Subcutaneous preadipocyte (primary cell): ENCODE results near the gene NCR3LG1. TPM values are rescaled to one million over a fixed set of nuclear protein-coding genes. Genes with fewer than 3 reads are reported as not detected.

ENCODE experiments used
- total RNA-seq: library from RNA; depleted of rRNA; stranded (reverse); fragments of >200 nt; gene quantifications from 2 replicates; pipeline ENCODE4 v1.2.3, GENCODE V29; 2012

NCR3LG1 gene
- 14.7 and 27.6 TPM in 2 replicates for total RNA-seq

GRCh38 chr11:17351510-17352176 lies at the start of gene NCR3LG1:
TSS of gene NCR3LG1 (plus strand) at chr11:17351800. CDS start at chr11:17351970, 170 bp downstream.

GRCh38 chr11:17388609-17389210 lies 37.1 kb downstream of the NCR3LG1 start, which contains the start of gene KCNJ11:
TSS of gene KCNJ11 (minus strand) at chr11:17388659. CDS start at chr11:17388091, 568 bp downstream.

Other genes starting within 250 kb of the NCR3LG1 start
- gene PIK3C2A, start 143.8 kb upstream of the NCR3LG1 start, total RNA-seq, result 26.5 and 41.8 TPM in 2 replicates
- gene NUCB2, start 75.1 kb upstream of the NCR3LG1 start, total RNA-seq, result 46.1 and 52.2 TPM in 2 replicates
- not detected in 2 replicates for gene KCNJ11, start 36.9 kb downstream of the NCR3LG1 start, total RNA-seq
- gene ABCC8, start 125.0 kb downstream of the NCR3LG1 start, total RNA-seq, result not detected in 2 replicates
- gene USH1C, start 192.6 kb downstream of the NCR3LG1 start, total RNA-seq, result not detected in 2 replicates
- gene OTOG, start 195.5 kb downstream of the NCR3LG1 start, total RNA-seq, result not detected in 2 replicates